Measurements from ENCODE around the gene GEMIN7.
"Not testable (repeated sequence)": the region's sequence is repeated elsewhere in the genome, so short reads cannot be mapped to it uniquely, and the experiment has no call there.

Gene GEMIN7

DNA sequence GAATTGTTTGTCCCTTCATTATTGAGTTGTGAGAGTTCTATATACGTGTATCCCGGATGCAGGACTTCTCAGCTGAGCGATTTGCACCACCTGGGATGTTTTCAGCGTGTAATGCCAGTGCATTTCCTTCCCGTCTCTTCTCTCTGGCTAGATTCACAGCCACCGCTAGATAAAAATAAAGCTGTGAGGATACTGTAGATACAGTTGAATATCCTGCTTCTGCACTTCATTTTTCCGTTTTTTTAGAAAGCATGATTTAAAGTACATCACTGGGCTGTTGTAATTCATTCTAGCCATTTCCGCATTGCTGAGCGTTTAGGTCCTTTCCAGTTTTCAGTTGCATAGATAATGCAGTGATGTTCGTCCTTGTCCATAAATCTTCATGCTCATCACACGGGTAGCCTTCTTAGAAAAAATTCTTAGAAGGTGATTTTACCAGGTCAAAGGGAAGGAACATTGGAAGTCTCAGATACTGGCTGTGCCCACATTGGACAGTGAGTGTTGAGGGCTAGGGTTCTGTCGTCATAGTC, 28.6 kb downstream of the GEMIN7 start:
- no peak for DNase-seq

DNA sequence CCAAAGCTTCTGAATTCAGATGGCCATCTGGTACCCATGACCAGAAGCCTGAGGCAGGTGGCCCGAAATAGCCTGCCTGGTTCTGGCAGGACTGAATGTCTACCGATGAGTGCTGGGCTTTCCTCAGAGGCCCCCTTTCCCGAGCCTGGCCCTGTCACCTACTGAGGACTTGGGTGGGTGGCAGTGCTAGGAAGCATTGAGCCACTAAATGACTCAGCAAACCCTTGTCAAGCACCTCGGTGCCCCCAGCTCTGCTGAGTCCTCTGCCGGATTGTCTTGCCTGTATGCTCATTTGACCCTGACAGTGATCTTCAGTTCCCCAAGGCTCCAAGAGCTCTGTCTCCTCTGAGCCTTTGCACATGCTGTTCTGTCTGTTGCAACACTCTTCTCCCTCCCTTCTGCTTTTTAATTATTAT, 31.8 kb downstream of the GEMIN7 start:
- DNase-seq = no peak

DNA sequence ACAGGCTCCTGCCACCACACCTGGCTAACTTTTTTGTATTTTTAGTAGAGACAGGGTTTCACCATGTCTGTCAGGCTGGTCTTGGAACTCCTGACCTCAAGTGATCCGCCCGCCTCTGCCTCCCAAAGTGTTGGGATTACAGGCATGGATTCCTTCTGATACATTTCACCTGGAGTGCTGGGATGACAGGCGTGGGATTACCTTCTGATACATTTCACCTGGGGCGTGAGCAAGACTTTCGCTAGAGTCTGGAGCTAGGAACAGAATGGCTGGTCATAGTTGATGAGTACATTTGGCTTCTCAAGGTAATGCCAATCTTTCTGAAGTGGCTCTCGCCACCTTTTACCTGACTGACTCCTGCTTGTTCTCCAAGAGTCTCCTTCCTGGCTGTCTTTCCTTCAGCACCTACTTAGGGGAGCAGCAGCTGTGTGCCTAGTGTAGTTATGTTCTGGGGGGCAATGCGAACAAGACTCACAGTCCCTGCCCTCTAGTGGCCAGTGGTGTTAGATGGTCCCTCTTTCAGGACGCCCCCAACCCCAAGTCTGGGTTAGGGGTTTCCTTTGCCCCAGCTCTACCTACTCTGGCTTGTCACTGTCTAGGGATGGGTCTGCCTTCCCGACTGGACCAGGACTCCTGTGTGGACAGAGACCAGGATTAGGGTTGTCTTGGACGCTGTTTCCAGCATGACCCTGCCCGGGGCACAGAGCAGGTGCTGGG, 33.2 kb downstream of the GEMIN7 start:
- no peak for DNase-seq

DNA sequence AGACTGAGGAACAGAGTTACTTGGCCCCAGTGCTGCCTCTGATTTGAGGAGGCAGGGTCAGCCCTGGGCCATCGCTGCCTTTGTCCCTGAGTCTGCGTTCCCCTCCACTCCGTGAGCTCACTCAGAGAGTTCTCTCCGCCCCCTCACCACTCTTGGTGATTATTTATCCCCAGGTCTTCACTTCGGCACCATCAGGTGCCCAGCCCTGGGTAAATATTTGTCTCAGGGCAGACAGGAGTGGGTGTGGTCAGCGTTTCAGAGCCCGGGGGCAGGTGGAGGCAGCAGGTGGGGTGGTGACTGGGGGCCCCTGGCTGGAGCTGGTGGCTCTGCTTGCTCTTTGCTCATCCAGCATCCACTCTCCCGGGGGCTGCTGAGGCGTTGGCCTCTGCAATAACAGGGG, 34.6 kb downstream of the GEMIN7 start:
- DNase-seq = peak; percentile 66

DNA sequence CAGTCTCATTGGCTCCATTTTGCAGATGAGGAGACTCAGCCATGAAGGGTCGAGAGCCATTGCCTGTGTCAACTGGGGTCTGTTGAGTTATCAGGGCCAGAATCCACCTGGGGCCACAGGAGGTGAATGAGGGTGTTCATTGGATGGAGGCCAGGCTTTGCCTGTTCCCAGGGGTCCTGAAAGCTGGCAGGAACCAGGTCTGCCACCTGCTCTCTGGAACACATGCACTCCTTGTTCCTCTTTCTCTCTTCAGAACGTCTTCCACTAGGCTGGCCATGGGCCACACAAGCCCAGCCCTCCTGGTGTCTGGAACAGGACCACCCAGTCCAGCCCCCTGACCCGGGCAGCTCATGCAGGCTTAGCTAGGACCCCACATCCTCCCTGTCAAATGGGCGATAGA, 35.1 kb downstream of the GEMIN7 start:
- DNase-seq = no peak

DNA sequence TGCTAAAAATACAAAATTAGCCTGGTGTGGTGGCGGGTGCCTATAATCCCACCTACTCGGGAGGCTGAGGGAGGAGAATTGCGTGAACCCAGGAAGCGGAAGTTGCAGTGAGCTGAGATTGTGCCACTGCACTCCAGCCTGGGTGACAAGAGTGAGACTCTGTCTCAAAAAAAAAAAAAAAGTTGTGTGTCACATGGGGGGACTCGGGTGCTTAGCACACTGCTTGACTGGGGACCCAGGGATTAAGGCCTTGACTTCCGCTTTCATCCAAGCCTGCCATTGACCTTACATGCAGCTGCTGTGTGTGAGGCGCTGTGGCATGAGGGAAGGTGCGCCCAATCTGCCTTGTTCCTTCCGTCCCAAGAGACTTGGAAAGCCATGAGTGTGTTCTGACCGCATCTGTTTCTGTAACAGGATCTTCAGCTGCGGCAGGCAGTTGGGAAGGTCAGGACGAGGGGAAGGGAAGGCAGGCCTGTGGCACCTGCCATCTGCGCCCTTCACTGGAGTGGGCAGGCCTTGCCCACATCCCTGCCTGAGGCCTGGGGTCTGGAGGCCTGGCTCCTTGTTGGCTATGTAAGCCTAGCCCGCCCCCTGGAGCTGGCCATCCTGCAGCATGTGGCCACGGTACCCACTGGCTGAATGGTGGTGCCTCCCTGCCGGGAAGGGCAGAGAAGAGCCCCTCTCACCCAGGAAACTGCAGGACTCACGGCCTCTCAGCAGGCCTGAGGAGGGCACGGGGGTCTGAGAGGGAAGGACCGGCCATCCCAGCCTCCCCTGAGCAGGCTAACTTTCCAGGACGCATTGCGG, 37.0 kb downstream of the GEMIN7 start:
- no peak for DNase-seq

DNA sequence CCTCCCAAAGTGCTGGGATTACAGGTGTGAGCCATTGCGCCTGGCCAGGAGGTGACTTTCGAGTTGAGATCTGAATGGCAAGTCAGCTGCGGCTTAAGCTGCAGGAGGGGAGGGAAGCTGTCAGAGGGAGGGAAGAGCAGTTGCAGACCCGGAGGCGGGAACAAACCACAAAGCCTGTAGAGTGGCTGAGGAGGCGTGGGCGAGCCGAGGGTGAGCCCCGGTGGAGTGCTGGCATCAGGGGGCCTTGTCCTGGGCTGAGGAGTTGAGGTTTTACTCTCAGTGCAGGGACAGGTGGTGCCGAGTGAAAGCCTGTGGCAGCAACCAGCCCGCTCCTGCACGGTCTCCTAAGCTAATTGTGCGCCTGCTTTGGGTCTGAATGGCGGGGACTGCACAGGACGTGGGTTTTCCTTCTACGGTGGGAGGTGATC, 38.1 kb downstream of the GEMIN7 start:
- no peak for DNase-seq

DNA sequence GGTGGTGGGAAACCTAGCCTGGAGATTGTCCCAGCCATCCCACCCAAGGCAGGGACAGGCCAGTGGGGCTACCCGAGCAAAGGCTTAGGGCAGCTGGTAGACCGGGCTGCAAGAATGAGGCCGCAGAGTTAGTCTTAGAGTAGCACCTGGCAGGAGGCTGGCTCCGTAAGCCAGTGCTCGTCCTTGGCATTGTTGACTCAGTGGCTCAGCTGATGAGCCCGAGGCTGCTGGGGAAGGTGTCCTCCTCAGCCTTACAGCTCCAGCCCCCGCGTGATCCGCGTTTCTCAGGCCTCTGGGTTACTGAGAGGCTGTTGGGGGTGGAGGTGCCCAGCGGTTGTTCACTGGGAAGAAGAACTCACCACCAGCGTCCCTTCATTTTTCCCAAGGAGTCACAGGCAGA, 38.6 kb downstream of the GEMIN7 start:
- DNase-seq = no peak

DNA sequence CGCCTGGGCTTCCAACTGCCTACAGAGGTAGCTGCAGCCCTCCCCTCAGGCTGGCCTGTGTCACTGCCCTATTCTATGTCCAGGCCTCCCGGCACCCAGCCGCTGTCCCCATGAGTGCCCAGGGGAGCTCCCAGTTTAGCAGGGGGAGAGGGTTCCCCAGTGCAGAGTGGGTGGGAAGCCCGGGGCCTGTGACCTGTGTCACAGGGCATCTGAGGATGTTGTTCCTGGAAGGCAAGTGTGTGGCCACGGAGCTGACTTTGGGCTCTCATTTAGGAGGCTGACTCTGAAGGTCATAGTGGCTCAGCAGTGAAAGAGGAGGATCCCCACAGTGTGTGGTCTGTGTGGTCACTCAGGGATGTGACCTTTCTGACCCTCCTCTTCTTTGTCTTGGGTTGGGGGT, 39.0 kb downstream of the GEMIN7 start:
- no peak for DNase-seq

DNA sequence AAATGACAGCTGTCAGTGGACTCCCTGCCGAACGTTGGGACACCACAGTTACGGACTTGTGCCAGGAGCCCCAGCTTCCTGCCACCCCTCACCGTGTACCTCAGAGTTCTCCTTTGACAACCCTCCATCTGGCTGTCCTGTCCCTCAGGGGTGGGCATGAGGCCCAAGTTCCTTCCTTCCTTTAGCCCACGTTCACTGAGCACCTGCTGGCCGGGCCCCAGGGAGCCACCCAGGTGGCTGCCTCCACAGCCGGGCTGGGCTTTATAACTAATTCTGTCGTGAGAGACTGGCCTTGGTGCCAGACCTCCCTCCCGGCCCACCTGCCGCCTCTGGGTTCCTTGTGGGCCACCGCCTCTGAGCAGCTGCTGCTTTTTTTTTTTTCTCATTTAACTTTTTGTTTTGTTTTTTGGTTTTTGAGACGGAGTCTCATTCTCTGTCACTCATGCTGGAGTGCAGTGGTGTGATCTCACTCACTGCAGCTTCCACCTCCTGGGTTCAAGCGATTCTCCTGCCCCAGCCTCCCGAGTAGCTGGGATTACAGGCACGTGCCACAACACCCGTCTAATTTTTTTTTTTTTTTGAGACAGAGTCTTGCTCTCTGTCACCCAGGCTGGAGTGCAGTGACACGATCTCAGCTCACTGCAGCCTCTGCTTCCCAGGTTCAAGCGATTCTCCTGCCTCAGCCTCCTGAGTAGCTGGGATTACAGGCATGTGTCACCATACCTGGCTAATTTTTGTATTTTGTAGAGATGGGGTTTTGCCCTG, 39.7 kb downstream of the GEMIN7 start:
- DNase-seq = not testable (repeated sequence)

DNA sequence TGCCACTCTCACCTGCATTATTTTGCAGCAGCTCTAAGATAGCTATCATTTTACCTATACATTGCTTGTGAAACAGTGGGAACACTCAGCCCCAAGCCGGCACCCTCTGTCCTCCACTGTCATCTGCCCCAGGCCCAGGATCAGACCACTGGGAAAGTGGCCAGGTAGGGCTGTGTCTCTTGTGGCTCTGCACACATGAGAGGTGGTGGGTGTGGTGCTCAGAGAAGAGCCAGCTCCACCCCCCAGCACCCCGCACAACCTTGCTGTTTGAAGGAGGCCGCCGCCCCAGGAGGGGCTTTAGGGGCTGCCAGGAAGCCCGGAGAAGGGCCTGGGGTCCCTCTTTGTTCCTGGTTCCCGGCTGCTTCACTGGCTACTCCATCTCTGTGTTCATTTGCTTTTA, 40.5 kb downstream of the GEMIN7 start:
- no peak for DNase-seq

DNA sequence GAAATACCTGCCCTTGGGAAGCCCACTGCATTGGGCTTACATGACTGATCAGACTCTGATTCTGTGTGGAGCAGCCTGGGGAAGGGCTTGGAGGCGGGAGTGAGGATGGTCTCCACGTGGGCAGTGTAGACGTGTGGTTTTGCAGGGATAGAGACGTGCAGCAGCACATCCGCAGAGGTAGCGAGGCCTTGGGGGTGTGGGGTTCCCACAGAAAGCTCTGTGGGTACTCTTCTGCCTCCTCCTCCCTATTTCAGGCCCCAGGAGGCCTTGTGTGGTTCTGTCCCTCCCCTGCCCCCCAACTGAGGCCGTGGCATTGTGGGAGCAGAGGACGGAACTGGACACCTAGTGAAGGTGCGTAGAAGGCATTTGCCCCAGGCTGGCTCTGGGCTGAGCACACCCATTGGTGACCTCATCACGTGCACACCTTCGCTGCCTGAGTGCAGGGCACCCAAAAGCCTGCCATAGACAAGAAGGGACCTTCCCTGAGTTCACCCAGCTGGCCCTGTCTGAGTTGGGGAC, 42.8 kb downstream of the GEMIN7 start:
- DNase-seq = no peak

DNA sequence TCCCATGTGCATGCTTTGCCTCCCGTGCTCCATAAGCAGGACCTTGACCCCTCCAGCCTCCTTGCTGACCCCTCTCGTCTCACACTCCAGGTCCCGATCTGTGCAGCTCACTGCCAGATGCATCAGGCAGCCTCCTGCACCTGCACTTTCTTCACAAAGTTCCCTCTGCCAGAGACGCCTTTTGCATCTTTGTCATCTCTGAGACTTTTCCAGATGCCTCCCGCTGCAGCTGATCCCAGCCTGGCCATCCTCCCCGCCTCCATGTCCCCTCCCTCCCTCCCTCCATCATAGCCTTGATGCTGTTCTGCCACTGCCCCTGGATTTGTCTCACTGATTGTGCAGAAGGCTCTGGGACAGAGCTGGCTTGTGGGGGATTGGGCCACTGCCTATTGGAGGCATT, 43.8 kb downstream of the GEMIN7 start:
- no peak for DNase-seq

DNA sequence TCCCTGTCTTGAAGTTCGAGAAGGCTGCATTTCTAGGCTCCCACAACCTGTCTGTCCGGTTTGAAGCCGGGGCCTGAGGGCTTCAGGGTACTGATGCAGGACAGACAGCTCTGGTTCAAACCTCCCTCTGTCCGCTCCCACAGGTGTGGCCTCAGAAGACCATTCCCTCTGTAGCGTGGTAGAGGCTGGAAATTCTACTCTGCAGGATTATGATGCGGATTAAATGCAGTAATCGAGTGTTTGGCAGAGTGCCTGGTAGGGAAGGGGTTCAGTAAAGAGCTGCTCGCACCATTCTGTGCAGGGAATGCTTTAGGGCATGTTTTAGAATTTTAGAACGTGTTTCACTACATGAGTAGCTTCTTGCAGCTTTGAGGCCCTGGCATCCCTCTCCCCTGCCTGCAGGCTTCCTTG, 44.4 kb downstream of the GEMIN7 start:
- no peak for DNase-seq

DNA sequence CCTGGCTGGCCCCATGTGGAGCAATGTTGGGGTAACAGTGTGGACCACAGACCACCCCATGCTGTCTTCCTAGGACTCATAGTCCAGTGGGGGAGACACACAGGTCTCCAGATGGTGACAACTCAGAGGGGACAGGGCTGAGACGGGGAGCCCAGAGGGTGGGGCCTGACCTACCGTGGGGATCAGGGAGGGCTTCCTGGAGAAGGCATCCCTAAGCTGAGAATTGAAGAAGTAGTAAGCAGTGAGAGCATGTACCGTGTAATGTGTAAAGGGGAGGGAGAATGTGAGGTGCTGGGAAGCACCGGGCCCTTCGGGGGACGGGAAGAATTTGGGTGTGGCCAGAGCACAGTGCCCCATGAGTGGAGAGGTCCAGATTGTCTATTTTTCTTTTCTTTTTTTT, 45.0 kb downstream of the GEMIN7 start:
- no peak for DNase-seq

DNA sequence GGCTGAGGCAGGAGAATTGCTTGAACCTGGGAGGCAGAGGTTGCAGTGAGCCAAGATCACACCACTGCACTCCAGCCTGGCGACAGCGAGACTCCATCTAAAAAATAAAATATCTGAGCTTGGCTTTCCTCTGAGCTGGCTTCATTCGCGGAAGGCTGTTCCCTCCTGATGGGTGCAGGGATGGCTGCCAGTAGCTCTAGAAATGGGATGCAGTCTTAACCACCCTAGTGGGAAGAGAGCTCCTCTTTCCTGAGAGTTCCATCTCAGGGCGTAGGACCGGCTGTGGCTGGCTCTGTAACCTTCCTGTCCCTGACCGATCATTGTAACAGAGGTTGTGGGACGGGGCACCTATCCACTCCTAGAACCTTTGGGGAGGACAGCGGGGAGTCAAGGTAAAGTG, 46.3 kb downstream of the GEMIN7 start:
- DNase-seq = no peak

DNA sequence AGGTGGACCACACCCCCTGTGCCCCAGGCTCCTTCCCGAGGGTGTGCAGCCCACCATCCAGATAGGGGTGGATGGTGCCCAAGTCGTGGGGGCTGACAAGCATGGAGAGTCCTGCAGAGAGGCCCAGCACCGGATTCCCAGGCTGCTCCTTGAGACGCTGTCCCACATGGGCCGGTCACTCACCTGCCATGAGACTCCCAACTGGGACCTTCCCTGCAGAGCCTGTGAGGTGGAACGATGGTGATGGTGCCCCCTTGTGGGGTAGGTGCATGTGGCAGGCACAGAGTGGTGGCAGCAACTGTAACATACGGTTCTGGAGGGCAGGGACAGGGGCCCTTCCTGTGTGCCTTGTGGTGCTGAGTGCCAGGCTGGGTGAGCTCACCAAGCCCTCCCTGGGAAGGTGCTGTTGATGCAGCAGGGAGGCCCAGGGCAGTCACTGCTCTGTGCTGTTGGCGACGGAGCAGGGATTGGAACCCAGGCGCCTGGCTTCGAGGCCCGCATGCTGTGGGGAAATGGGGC, 47.0 kb downstream of the GEMIN7 start:
- DNase-seq = no peak

DNA sequence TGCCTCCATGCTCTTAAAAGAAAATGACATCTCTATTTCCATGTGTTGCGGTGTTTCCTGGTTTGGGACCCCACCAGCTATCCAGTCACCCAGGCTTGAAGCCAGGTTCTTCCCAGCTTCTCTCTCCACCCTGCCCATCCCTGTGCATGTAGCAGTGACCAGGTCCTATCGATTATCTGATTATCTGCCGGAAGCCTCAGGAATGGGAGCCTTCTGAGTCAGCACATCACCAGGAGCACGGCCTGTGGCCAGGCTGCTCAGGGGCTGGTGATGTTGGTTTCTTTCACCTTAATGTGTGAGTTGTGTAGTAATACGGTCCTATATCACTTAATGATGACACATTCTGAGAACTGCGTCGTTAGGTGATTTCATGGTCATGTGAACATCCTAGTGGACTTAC, 47.6 kb downstream of the GEMIN7 start:
- no peak for DNase-seq

DNA sequence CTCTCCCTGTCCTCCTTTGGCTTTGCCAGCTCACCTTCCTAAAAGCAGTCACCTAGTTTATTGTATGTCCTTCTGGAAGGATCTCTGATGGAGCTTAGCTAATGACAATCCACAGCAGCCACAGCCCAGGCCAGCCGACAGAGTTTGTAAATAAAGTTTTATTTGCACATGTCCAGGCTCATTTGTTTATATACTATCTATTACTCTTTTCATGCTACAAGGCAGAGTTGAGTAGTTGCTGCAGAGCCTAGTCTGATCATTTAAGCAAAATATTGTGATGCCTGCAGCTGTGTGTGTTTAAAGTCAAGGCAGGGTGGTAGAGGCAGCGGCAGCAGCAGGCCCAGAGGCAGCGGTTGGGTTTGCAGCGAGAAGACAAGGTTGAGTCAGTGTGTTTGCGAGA, 49.1 kb downstream of the GEMIN7 start:
- no peak for DNase-seq

DNA sequence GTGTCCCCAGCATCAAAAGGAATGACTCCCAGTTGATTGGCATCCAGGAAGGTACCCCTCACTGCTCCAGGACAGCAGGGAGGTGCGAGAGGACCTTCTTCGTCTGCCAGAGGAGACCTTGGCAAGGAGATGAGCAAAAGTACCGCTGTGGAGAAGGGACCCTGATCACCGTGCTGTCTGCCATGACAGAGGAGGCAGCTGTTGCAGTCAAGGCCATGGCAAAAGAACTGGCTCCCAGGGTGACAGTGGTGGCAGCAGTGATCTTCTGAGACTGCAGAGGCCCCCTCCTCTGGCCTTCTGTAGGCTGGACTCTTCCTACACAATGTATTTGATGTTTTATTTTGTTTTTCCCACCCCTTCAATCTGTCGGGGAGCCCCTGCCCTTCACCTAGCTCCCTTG, 49.7 kb downstream of the GEMIN7 start:
- no peak for DNase-seq

DNA sequence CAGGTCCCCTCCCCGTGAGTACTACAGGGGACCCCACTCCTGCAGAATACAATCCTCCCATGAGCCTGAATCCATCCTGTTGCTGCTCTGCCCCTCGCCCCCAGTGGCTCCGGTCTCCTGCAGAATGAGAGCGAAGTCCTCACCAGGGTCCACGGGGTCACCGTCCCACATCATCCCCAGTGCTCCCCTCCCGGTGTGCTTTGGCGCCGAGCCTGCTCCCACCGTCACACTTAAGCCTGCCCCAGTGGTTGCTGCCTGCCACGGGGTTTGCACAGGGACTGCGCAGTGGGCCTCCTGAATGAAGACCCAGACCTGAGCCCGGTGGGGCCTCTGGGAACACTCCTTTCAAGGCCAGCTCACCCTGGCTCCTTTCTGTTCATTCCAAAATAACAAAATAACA, 51.2 kb downstream of the GEMIN7 start:
- DNase-seq = no peak

DNA sequence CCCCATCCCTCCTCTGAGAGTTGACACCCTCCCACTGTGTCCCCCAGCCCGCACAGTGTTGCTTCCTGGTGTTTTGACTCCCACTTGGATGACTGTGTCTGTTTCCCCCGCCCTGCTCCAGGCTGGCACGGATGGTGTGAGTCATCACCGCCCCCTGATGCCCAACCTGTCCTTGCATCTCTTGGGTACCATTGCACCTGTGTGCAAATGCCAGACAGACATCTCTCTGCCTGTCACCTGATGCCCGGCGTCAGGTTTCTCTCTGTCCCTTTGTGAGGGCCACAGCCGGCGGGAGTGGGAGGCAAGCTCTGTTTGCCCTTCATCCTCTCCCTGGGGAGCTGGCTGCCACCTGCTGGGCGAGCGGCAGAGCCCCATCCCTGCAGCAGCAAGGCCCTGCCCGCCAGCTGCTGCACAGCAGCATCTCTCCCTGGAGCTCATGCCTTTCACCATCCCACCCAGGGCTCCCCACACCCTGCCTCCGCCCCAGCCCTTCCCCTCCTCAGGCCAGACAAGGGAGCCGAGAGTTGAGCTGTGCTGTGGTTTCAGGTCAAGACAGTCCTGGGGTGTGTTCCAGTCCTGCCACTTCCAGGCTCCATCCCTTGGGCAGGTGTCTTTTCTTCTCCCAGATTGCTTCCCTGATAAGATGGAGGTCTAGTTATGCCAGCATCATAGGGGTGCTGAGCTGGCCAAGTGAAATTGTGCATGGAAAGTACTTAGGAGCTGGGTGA, 52.0 kb downstream of the GEMIN7 start:
- DNase-seq = peak; percentile 85
